Stimulated activated CD4-positive, alpha-beta T cell treated with anti-CD3 and anti-CD28 coated beads, TNF-alpha, amount 100 ng/mL, for 24 hours (primary cell): Measurements from ENCODE around the gene GRM8.

Experiments used
- DNase-seq, 3 experiments: peaks; one replicate each; pipeline ENCODE4 v3.0.0-alpha.2; 2020; ENCODE audit warnings: low read depth in 3 of 3

GRM8 gene

GRCh38 chr7:126525906-126526305 is 726.8 kb downstream of the GRM8 start:
- no peak for DNase-seq

- no peak for DNase-seq
These were observed 727.8 kb downstream of the GRM8 start for GRCh38 chr7:126524967-126525366.

- no peak for DNase-seq
These were observed 741.7 kb downstream of the GRM8 start for GRCh38 chr7:126511046-126511445.

GRCh38 chr7:126501617-126502016 is 751.1 kb downstream of the GRM8 start:
- DNase-seq = no peak

- no peak for DNase-seq
These were observed 753.3 kb downstream of the GRM8 start for GRCh38 chr7:126499481-126499880.

GRCh38 chr7:126495733-126496132 is 757.0 kb downstream of the GRM8 start:
- DNase-seq = no peak

- no peak for DNase-seq
These were observed 757.7 kb downstream of the GRM8 start for GRCh38 chr7:126495001-126495400.

GRCh38 chr7:126493801-126494200 is 758.9 kb downstream of the GRM8 start:
- DNase-seq = no peak

GRCh38 chr7:126489874-126490273 is 762.9 kb downstream of the GRM8 start:
- DNase-seq = no peak

GRCh38 chr7:126487728-126488442 is 764.9 kb downstream of the GRM8 start:
- DNase-seq = no peak

GRCh38 chr7:126486806-126487205 is 765.9 kb downstream of the GRM8 start:
- no peak for DNase-seq

- no peak for DNase-seq
These were observed 767.0 kb downstream of the GRM8 start for GRCh38 chr7:126485791-126486190.

GRCh38 chr7:126483972-126484371 is 768.8 kb downstream of the GRM8 start:
- no peak for DNase-seq

GRCh38 chr7:126472825-126473224 is 779.9 kb downstream of the GRM8 start:
- no peak for DNase-seq

GRCh38 chr7:126462405-126462804 is 790.3 kb downstream of the GRM8 start:
- no peak for DNase-seq

- DNase-seq = no peak
These were observed 792.1 kb downstream of the GRM8 start for GRCh38 chr7:126460664-126461063.

GRCh38 chr7:126453104-126453503 is 799.6 kb downstream of the GRM8 start:
- DNase-seq = no peak

- DNase-seq = no peak
These were observed 802.5 kb downstream of the GRM8 start for GRCh38 chr7:126450269-126450671.

- no peak for DNase-seq
These were observed 803.0 kb downstream of the GRM8 start for GRCh38 chr7:126449611-126450268.

GRCh38 chr7:126447984-126448383 is 804.8 kb downstream of the GRM8 start:
- DNase-seq = no peak

- no peak for DNase-seq
These were observed 806.8 kb downstream of the GRM8 start for GRCh38 chr7:126445991-126446390.

GRCh38 chr7:126443951-126444350 is 808.8 kb downstream of the GRM8 start:
- DNase-seq = no peak

GRCh38 chr7:126442908-126443307 is 809.8 kb downstream of the GRM8 start:
- no peak for DNase-seq

GRCh38 chr7:126441745-126442144 is 811.0 kb downstream of the GRM8 start:
- no peak for DNase-seq
